CD14-positive monocyte (primary cell): ENCODE measurements around the gene SLN. TPM values are rescaled to one million over a fixed set of nuclear protein-coding genes. Genes with fewer than 3 reads are reported as not detected.

Experiments used
- DNase-seq, 3 donors: peaks; one replicate each; pipeline ENCODE4 v3.0.0-alpha.2; 2011 to 2022
- H2AFZ ChIP-seq: 2 replicates; pipeline ENCODE4 v1.6.0; 2012; ENCODE audit warnings: mild to moderate bottlenecking, low read depth, low read length, inconsistent platforms; ENCODE audit not compliant: insufficient read depth, poor library complexity, severe bottlenecking
- H3K27ac ChIP-seq, 2 donors: 1 replicate in 1 of 2; 2 replicates in 1 of 2; pipeline ENCODE4 v1.5.1; 2012 to 2013; ENCODE audit warnings: low read length in 2 of 2, control low read depth in 1 of 2, inconsistent platforms in 1 of 2, low read depth in 1 of 2, mild to moderate bottlenecking in 1 of 2
- H3K27me3 ChIP-seq, 2 donors: one replicate each; pipeline versions ENCODE4 v1.6.0 to v1.6.1; 2011 to 2013; ENCODE audit warnings: low read length in 2 of 2; ENCODE audit not compliant: control insufficient read depth in 2 of 2, insufficient read depth in 2 of 2
- H3K36me3 ChIP-seq, 2 donors: replicated peaks in 1 of 2; 1 replicate in 1 of 2; 2 replicates in 1 of 2; pipeline versions ENCODE4 v1.5.1 to v1.6.1; 2012 to 2013; ENCODE audit warnings: low read length in 2 of 2, control low read depth in 1 of 2, inconsistent platforms in 1 of 2, mild to moderate bottlenecking in 1 of 2; ENCODE audit not compliant: insufficient read depth in 2 of 2, control insufficient read depth in 1 of 2
- H3K4me1 ChIP-seq, 2 donors: 1 replicate in 1 of 2; 2 replicates in 1 of 2; pipeline versions ENCODE4 v1.5.1 to v1.6.1; 2012 to 2013; ENCODE audit warnings: low read length in 2 of 2, control low read depth in 1 of 2, inconsistent platforms in 1 of 2, mild to moderate bottlenecking in 1 of 2, moderate library complexity in 1 of 2; ENCODE audit not compliant: insufficient read depth in 2 of 2, control insufficient read depth in 1 of 2
- H3K4me2 ChIP-seq: replicated peaks from 2 replicates; pipeline ENCODE3; 2012; ENCODE audit warnings: low read length, moderate library complexity, mild to moderate bottlenecking; ENCODE audit not compliant: poor library complexity, severe bottlenecking; ENCODE audit errors: extremely low read depth
- H3K4me3 ChIP-seq, 3 experiments: fragments of 200-600 bp in 1 of 3; sonication (generic) in 1 of 3; replicated peaks in 1 of 3; 1 replicate in 2 of 3; 2 replicates in 1 of 3; pipeline ENCODE4 v1.5.1; 2011 to 2013; ENCODE audit warnings: low read length in 3 of 3, mild to moderate bottlenecking in 3 of 3, control low read depth in 2 of 3, low read depth in 2 of 3, inconsistent platforms in 1 of 3, moderate library complexity in 1 of 3
- H3K79me2 ChIP-seq: 2 replicates; pipeline ENCODE4 v1.6.0; 2012; ENCODE audit warnings: mild to moderate bottlenecking, control low read depth, inconsistent platforms, low read length, moderate library complexity; ENCODE audit not compliant: insufficient read depth
- H3K9ac ChIP-seq: 2 replicates; pipeline ENCODE4 v1.6.0; 2017; ENCODE audit warnings: low read length, mild to moderate bottlenecking; ENCODE audit not compliant: insufficient read depth, poor library complexity, severe bottlenecking
- H3K9me3 ChIP-seq, 2 donors: replicated peaks in 1 of 2; 1 replicate in 1 of 2; 2 replicates in 1 of 2; pipeline versions ENCODE4 v1.5.1 to v1.6.1; 2012 to 2013; ENCODE audit warnings: low read length in 2 of 2, control low read depth in 1 of 2; ENCODE audit not compliant: control insufficient read depth in 1 of 2, insufficient read depth in 1 of 2
- H4K20me1 ChIP-seq: 2 replicates; pipeline ENCODE4 v1.6.0; 2012; ENCODE audit warnings: mild to moderate bottlenecking, low read length, control low read depth, moderate library complexity; ENCODE audit not compliant: insufficient read depth
- H3K27ac Mint-ChIP-seq, 7 donors: one replicate each; pipeline ENCODE4 v1.8.0; 2020; ENCODE audit warnings: mild to moderate bottlenecking in 7 of 7, mixed read lengths in 7 of 7, moderate library complexity in 6 of 7, inconsistent platforms in 2 of 7
- H3K27me3 Mint-ChIP-seq, 3 donors: one replicate each; pipeline ENCODE4 v1.8.0; 2021 to 2022; ENCODE audit warnings: low read depth in 3 of 3, mild to moderate bottlenecking in 3 of 3, mixed read lengths in 3 of 3, moderate library complexity in 3 of 3, inconsistent platforms in 1 of 3
- H3K36me3 Mint-ChIP-seq, 2 donors: one replicate each; pipeline ENCODE4 v1.8.0; 2020; ENCODE audit warnings: mixed read lengths in 2 of 2, inconsistent platforms in 1 of 2, mild to moderate bottlenecking in 1 of 2
- H3K4me1 Mint-ChIP-seq: one replicate; pipeline ENCODE4 v1.8.0; 2020; ENCODE audit warnings: mild to moderate bottlenecking, mixed read lengths
- H3K4me3 Mint-ChIP-seq, 2 donors: one replicate each; pipeline ENCODE4 v1.8.0; 2020; ENCODE audit warnings: mild to moderate bottlenecking in 2 of 2, mixed read lengths in 2 of 2, moderate library complexity in 1 of 2
- H3K9me3 Mint-ChIP-seq, 7 donors: one replicate each; pipeline ENCODE4 v1.8.0; 2020 to 2022; ENCODE audit warnings: mixed read lengths in 7 of 7, mild to moderate bottlenecking in 6 of 7, moderate library complexity in 6 of 7, inconsistent platforms in 2 of 7
- CTCF ChIP-seq: fragments of 200-600 bp; IDR thresholded peaks from one replicate; pipeline ENCODE4 v1.8.0; 2022; ENCODE audit warnings: antibody characterized with exemption, mild to moderate bottlenecking
- WGBS: methylation state at CpG from one replicate; pipeline ENCODE4 v1.1.5; 2013; ENCODE audit warnings: missing lambda C conversion rate; ENCODE audit not compliant: insufficient coverage; 5-methylcytosine and 5-hydroxymethylcytosine counted together
- intact Hi-C, 2 donors: fragments of 100-400 bp; cut with micrococcal nuclease; formaldehyde crosslinking; loops; one replicate each; pipeline versions ENCODE4 v1.15.0 to v1.15.1; 2023
- polyA plus RNA-seq, 3 donors: library from polyadenylated mRNA; depleted of rRNA in 1 of 3; unstranded in 2 of 3; stranded (reverse) in 1 of 3; fragments of 300-500 nt in 2 of 3; fragments of >200 nt in 1 of 3; fragmentation: Illumina TruSeq in 2 of 3; gene quantifications; 1 replicate in 2 of 3; 2 replicates in 1 of 3; pipeline ENCODE4 v1.2.3, GENCODE V29; 2012 to 2021

SLN gene
- polyA plus RNA-seq, 3 donors, result not detected

GRCh38 chr11:107751082-107751481 is 39.2 kb upstream of the SLN start:
- WGBS, result 80% methylated on average over 1 of the region's 9 CpGs
- no peak overlapping the region for H3K4me2 ChIP-seq
- no peak overlapping the region for H3K4me3 Mint-ChIP-seq

GRCh38 chr11:107750313-107750712 is 38.5 kb upstream of the SLN start:
- H3K27ac Mint-ChIP-seq, result no peak overlapping the region
- intact Hi-C loops, result no loop called here
- Histone ChIP-seq H3K9ac (no peak overlapping the region), H3K4me1 (no peaks in the 10 kb centered on the region), H3K27me3 (peaks cover 0 to 3% of the 10 kb centered on the region in 2 donors), H3K4me2 (no peak overlapping the region), H2AFZ (no peak overlapping the region), H3K79me2 (no peaks in the 10 kb centered on the region), H3K4me3 (no peak overlapping the region), H3K27ac (no peak overlapping the region), H4K20me1 (no peaks in the 10 kb centered on the region), H3K36me3 (no peaks in the 10 kb centered on the region), H3K9me3 (no peaks in the 10 kb centered on the region)
- H3K36me3 Mint-ChIP-seq, result no peaks in the 10 kb centered on the region
- no peak for TF ChIP-seq CTCF
- H3K27me3 Mint-ChIP-seq, result peaks cover 16 to 35% (median 20%) of the 10 kb centered on the region in 3 donors
- DNase-seq, result no peak
- no peak overlapping the region for H3K4me3 Mint-ChIP-seq
- 97% methylated on average over 12 of the region's 15 CpGs for WGBS
- no peaks in the 10 kb centered on the region for H3K4me1 Mint-ChIP-seq
- no peaks in the 10 kb centered on the region for H3K9me3 Mint-ChIP-seq

More at GRCh38 chr11:107751082-107751481, 39.2 kb upstream of the SLN start:
- H3K27ac Mint-ChIP-seq, result no peak overlapping the region
- no peak overlapping the region for H3K9ac ChIP-seq
- H3K9me3 Mint-ChIP-seq, result no peaks in the 10 kb centered on the region
- H4K20me1 ChIP-seq, result no peaks in the 10 kb centered on the region
- no peaks in the 10 kb centered on the region for H3K79me2 ChIP-seq
- no peak for TF ChIP-seq CTCF
- no peak for DNase-seq
- no peak overlapping the region for H3K27ac ChIP-seq
- H3K36me3 Mint-ChIP-seq, result no peaks in the 10 kb centered on the region
- H3K4me1 ChIP-seq, result no peaks in the 10 kb centered on the region
- no peaks in the 10 kb centered on the region for H3K9me3 ChIP-seq
- no peaks in the 10 kb centered on the region for H3K36me3 ChIP-seq
- H3K27me3 ChIP-seq, result peaks cover 0 to 3% of the 10 kb centered on the region in 2 donors
- no peak overlapping the region for H3K4me3 ChIP-seq
- intact Hi-C loops, result no loop called here
- H3K27me3 Mint-ChIP-seq, result peaks cover 11 to 30% (median 18%) of the 10 kb centered on the region in 3 donors
- no peak overlapping the region for H2AFZ ChIP-seq
- H3K4me1 Mint-ChIP-seq, result no peaks in the 10 kb centered on the region
